ENCODE data around the gene BLOC1S3. TPM values are rescaled to one million over a fixed set of nuclear protein-coding genes. Genes with fewer than 3 reads are reported as not detected.

BLOC1S3 gene
- total and polyA plus RNA-seq, 2 of the 13 experiments (the other 11 are each of a cell fraction or from before 2014, with no cell fraction given) = 4.3 to 4.8 TPM

DNA sequence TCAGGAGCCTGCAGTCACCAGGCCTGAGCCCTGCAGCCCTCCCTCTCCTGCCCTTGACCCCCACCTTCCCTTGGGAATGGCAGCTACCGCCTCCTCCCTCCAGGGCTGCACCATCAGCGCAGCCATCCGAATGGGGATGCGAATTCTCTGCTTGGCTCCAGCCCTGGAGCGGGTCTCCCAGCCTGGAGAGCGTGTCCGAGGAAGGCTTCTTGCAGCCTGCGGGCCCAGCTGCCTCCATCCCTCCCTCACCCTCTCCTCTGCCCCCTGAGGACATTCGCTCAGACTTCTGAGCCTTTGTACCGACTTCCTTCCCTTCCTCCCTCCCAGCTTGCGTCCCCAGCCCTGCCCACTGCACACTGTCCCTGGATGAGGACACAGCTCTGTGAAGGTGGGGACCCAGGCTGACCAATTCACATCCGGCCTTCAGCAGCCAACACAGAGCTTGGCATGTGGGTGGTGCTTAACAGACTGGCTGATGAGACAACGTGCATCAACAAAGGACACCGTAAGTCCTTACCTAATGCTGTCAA lies 11.8 kb upstream of the BLOC1S3 start (continued):
- TF ChIP-seq, protein P1, sequence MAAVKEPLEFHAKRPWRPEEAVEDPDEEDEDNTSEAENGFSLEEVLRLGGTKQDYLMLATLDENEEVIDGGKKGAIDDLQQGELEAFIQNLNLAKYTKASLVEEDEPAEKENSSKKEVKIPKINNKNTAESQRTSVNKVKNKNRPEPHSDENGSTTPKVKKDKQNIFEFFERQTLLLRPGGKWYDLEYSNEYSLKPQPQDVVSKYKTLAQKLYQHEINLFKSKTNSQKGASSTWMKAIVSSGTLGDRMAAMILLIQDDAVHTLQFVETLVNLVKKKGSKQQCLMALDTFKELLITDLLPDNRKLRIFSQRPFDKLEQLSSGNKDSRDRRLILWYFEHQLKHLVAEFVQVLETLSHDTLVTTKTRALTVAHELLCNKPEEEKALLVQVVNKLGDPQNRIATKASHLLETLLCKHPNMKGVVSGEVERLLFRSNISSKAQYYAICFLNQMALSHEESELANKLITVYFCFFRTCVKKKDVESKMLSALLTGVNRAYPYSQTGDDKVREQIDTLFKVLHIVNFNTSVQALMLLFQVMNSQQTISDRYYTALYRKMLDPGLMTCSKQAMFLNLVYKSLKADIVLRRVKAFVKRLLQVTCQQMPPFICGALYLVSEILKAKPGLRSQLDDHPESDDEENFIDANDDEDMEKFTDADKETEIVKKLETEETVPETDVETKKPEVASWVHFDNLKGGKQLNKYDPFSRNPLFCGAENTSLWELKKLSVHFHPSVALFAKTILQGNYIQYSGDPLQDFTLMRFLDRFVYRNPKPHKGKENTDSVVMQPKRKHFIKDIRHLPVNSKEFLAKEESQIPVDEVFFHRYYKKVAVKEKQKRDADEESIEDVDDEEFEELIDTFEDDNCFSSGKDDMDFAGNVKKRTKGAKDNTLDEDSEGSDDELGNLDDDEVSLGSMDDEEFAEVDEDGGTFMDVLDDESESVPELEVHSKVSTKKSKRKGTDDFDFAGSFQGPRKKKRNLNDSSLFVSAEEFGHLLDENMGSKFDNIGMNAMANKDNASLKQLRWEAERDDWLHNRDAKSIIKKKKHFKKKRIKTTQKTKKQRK (IDR thresholded peaks at IDR 0.05; ENCODE audit: low read length) = no peak
- peak in 1 of 2 experiments; percentile 29; a peak in 1 of 4 replicates for TF ChIP-seq NR2F1 (CRISPR knock-in tag; IDR thresholded peaks at IDR 0.05)
- TF ChIP-seq CTCF (CRISPR knock-in tag; IDR thresholded peaks at IDR 0.05) = 0 out of 2 replicates have a peak, but pooled peaks have one; percentile 6
- TF ChIP-seq ZNF296 (CRISPR knock-in tag; conservative IDR thresholded peaks at IDR 0.05) = no peak
- TF ChIP-seq ZNF263 (CRISPR knock-in tag; IDR thresholded peaks at IDR 0.05) = 0 out of 2 replicates have a peak, but pooled peaks have one; percentile 30
- TF ChIP-seq, protein P2, sequence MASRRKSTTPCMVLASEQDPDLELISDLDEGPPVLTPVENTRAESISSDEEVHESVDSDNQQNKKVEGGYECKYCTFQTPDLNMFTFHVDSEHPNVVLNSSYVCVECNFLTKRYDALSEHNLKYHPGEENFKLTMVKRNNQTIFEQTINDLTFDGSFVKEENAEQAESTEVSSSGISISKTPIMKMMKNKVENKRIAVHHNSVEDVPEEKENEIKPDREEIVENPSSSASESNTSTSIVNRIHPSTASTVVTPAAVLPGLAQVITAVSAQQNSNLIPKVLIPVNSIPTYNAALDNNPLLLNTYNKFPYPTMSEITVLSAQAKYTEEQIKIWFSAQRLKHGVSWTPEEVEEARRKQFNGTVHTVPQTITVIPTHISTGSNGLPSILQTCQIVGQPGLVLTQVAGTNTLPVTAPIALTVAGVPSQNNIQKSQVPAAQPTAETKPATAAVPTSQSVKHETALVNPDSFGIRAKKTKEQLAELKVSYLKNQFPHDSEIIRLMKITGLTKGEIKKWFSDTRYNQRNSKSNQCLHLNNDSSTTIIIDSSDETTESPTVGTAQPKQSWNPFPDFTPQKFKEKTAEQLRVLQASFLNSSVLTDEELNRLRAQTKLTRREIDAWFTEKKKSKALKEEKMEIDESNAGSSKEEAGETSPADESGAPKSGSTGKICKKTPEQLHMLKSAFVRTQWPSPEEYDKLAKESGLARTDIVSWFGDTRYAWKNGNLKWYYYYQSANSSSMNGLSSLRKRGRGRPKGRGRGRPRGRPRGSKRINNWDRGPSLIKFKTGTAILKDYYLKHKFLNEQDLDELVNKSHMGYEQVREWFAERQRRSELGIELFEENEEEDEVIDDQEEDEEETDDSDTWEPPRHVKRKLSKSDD (CRISPR knock-in tag; IDR thresholded peaks at IDR 0.05; ENCODE audit: low read depth) = no peak
- 0 out of 2 replicates have a peak, but pooled peaks have one; percentile 10 for TF ChIP-seq PHF8 (CRISPR knock-in tag; IDR thresholded peaks at IDR 0.05)
- TF ChIP-seq ZNF503 (CRISPR knock-in tag; IDR thresholded peaks at IDR 0.05) = no peak
- TF ChIP-seq GABPA (IDR thresholded peaks at IDR 0.05; ENCODE audit: low read depth, low read length) = no peak
- TF ChIP-seq GABPA (CRISPR knock-in tag; IDR thresholded peaks at IDR 0.05; ENCODE audit: low read depth) = peak; percentile 44; the same call in 1 of the 2 replicates
- TF ChIP-seq ZNF326 (CRISPR knock-in tag; IDR thresholded peaks at IDR 0.05; ENCODE audit: borderline replicate concordance) = no peak
- TF ChIP-seq, protein P3, sequence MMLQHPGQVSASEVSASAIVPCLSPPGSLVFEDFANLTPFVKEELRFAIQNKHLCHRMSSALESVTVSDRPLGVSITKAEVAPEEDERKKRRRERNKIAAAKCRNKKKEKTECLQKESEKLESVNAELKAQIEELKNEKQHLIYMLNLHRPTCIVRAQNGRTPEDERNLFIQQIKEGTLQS (CRISPR knock-in tag; IDR thresholded peaks at IDR 0.05) = no peak
- TF ChIP-seq TGIF2 (CRISPR knock-in tag; IDR thresholded peaks at IDR 0.05) = 0 out of 2 replicates have a peak, but pooled peaks have one; percentile 32
- no peak for TF ChIP-seq HHEX (CRISPR knock-in tag; IDR thresholded peaks at IDR 0.05)
- TF ChIP-seq ARID3A (IDR thresholded peaks at IDR 0.05; ENCODE audit: low read depth, low read length) = no peak
- TF ChIP-seq ZNF264 (CRISPR knock-in tag; IDR thresholded peaks at IDR 0.05) = no peak
- no peak for TF ChIP-seq ATF7-NPFF (CRISPR knock-in tag; IDR thresholded peaks at IDR 0.05; ENCODE audit: low read depth)
- TF ChIP-seq SAFB2 (CRISPR knock-in tag; IDR thresholded peaks at IDR 0.05; ENCODE audit: borderline replicate concordance, low read depth) = no peak

Measured in HepG2 (cell line).